ENCODE data around the gene RHEX.

GRCh38 chr1:206030191-206030590 lies 22.8 kb upstream of the RHEX start:
- TF ChIP-seq, protein P1, sequence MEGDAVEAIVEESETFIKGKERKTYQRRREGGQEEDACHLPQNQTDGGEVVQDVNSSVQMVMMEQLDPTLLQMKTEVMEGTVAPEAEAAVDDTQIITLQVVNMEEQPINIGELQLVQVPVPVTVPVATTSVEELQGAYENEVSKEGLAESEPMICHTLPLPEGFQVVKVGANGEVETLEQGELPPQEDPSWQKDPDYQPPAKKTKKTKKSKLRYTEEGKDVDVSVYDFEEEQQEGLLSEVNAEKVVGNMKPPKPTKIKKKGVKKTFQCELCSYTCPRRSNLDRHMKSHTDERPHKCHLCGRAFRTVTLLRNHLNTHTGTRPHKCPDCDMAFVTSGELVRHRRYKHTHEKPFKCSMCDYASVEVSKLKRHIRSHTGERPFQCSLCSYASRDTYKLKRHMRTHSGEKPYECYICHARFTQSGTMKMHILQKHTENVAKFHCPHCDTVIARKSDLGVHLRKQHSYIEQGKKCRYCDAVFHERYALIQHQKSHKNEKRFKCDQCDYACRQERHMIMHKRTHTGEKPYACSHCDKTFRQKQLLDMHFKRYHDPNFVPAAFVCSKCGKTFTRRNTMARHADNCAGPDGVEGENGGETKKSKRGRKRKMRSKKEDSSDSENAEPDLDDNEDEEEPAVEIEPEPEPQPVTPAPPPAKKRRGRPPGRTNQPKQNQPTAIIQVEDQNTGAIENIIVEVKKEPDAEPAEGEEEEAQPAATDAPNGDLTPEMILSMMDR (IDR thresholded peaks at IDR 0.05): no peak
- TF ChIP-seq POLR2A (IDR thresholded peaks at IDR 0.05): no peak

Measured in lower leg skin (tissue), 3 donors.